Measurements from ENCODE around the gene MYO6.

- TF ChIP-seq EZH2 (IDR thresholded peaks at IDR 0.05; ENCODE audit: insufficient read depth, poor library complexity, severe bottlenecking) (no peak), EZH2phosphoT487 (IDR thresholded peaks at IDR 0.05; ENCODE audit: insufficient read depth, low read depth) (no peak)
Measured at GRCh38 chr6:75913040-75913439, 164.0 kb downstream of the MYO6 start.
